Measurements from ENCODE around the gene ZCCHC14. TPM values are rescaled to one million over a fixed set of nuclear protein-coding genes. Genes with fewer than 3 reads are reported as not detected.

The ZCCHC14 gene
- total and polyA plus RNA-seq, 2 of the 13 experiments (the other 11 are each of a cell fraction or from before 2014, with no cell fraction given): 12.4 to 12.5 TPM

DNA sequence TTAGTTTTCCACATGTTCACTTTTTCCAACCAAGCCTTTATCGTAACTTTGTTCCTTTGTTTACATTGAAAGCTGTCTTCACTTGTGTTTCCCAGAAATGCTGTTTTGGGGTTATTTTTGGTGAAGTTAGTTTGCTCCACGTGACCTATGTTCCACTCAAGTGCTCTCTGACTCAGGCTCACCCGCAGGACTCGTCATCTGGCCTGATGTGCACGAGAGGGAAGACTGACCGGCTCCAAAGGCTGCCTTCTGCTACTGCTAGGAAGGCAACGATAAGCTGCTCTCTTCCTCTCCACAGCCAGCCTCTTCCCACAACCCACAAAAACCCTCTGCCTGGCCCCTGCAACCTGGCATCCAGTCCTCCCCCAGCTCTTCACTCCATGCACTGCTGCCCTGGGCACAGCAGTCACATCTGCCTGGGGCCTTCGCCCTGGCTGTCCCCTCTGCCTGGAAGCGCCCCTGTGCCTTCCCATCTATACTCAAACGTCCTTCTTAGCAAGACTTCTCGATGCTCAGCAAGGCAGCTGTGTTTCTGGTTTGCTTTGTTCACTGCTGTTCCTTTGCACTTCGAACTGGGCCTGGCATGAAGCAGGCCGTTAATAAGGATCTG is 28.0 kb downstream of the ZCCHC14 start (continued):
- TF ChIP-seq FOXC1 (CRISPR knock-in tag; IDR thresholded peaks at IDR 0.05; ENCODE audit: borderline replicate concordance): no peak
- TF ChIP-seq, protein P1, sequence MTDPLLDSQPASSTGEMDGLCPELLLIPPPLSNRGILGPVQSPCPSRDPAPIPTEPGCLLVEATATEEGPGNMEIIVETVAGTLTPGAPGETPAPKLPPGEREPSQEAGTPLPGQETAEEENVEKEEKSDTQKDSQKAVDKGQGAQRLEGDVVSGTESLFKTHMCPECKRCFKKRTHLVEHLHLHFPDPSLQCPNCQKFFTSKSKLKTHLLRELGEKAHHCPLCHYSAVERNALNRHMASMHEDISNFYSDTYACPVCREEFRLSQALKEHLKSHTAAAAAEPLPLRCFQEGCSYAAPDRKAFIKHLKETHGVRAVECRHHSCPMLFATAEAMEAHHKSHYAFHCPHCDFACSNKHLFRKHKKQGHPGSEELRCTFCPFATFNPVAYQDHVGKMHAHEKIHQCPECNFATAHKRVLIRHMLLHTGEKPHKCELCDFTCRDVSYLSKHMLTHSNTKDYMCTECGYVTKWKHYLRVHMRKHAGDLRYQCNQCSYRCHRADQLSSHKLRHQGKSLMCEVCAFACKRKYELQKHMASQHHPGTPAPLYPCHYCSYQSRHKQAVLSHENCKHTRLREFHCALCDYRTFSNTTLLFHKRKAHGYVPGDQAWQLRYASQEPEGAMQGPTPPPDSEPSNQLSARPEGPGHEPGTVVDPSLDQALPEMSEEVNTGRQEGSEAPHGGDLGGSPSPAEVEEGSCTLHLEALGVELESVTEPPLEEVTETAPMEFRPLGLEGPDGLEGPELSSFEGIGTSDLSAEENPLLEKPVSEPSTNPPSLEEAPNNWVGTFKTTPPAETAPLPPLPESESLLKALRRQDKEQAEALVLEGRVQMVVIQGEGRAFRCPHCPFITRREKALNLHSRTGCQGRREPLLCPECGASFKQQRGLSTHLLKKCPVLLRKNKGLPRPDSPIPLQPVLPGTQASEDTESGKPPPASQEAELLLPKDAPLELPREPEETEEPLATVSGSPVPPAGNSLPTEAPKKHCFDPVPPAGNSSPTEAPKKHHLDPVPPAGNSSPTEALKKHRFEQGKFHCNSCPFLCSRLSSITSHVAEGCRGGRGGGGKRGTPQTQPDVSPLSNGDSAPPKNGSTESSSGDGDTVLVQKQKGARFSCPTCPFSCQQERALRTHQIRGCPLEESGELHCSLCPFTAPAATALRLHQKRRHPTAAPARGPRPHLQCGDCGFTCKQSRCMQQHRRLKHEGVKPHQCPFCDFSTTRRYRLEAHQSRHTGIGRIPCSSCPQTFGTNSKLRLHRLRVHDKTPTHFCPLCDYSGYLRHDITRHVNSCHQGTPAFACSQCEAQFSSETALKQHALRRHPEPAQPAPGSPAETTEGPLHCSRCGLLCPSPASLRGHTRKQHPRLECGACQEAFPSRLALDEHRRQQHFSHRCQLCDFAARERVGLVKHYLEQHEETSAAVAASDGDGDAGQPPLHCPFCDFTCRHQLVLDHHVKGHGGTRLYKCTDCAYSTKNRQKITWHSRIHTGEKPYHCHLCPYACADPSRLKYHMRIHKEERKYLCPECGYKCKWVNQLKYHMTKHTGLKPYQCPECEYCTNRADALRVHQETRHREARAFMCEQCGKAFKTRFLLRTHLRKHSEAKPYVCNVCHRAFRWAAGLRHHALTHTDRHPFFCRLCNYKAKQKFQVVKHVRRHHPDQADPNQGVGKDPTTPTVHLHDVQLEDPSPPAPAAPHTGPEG (CRISPR knock-in tag; IDR thresholded peaks at IDR 0.05): no peak
- no peak for TF ChIP-seq ZNF343 (CRISPR knock-in tag; IDR thresholded peaks at IDR 0.05)
- TF ChIP-seq CHD4 (IDR thresholded peaks at IDR 0.05; ENCODE audit: borderline replicate concordance, low read length): no peak
- TF ChIP-seq FOXJ3 (CRISPR knock-in tag; IDR thresholded peaks at IDR 0.05; ENCODE audit: borderline replicate concordance): no peak
- TF ChIP-seq ZSCAN25 (CRISPR knock-in tag; IDR thresholded peaks at IDR 0.05): no peak
- no peak for TF ChIP-seq ZNF446 (CRISPR knock-in tag; IDR thresholded peaks at IDR 0.05)
- 0 out of 2 replicates have a peak, but pooled peaks have one; percentile 39 for TF ChIP-seq ERF (CRISPR knock-in tag; IDR thresholded peaks at IDR 0.05)
- TF ChIP-seq, protein P2, sequence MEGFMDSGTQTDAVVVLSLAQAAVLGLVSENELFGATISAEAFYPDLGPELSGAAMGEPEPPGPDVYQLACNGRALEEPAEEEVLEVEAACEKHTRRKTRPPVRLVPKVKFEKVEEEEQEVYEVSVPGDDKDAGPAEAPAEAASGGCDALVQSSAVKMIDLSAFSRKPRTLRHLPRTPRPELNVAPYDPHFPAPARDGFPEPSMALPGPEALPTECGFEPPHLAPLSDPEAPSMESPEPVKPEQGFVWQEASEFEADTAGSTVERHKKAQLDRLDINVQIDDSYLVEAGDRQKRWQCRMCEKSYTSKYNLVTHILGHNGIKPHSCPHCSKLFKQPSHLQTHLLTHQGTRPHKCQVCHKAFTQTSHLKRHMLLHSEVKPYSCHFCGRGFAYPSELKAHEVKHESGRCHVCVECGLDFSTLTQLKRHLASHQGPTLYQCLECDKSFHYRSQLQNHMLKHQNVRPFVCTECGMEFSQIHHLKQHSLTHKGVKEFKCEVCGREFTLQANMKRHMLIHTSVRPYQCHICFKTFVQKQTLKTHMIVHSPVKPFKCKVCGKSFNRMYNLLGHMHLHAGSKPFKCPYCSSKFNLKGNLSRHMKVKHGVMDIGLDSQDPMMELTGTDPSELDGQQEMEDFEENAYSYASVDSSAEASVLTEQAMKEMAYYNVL (CRISPR knock-in tag; IDR thresholded peaks at IDR 0.05; ENCODE audit: borderline replicate concordance): no peak
- TF ChIP-seq ZNF282 (IDR thresholded peaks at IDR 0.05; ENCODE audit: partially characterized antibody): no peak
- no peak for TF ChIP-seq KDM4B (CRISPR knock-in tag; IDR thresholded peaks at IDR 0.05)
- no peak for TF ChIP-seq ZSCAN20 (CRISPR knock-in tag; IDR thresholded peaks at IDR 0.05; ENCODE audit: borderline replicate concordance)
- no peak for TF ChIP-seq PRMT3 (CRISPR knock-in tag; IDR thresholded peaks at IDR 0.05; ENCODE audit: borderline replicate concordance, low read depth)
- TF ChIP-seq, protein P3, sequence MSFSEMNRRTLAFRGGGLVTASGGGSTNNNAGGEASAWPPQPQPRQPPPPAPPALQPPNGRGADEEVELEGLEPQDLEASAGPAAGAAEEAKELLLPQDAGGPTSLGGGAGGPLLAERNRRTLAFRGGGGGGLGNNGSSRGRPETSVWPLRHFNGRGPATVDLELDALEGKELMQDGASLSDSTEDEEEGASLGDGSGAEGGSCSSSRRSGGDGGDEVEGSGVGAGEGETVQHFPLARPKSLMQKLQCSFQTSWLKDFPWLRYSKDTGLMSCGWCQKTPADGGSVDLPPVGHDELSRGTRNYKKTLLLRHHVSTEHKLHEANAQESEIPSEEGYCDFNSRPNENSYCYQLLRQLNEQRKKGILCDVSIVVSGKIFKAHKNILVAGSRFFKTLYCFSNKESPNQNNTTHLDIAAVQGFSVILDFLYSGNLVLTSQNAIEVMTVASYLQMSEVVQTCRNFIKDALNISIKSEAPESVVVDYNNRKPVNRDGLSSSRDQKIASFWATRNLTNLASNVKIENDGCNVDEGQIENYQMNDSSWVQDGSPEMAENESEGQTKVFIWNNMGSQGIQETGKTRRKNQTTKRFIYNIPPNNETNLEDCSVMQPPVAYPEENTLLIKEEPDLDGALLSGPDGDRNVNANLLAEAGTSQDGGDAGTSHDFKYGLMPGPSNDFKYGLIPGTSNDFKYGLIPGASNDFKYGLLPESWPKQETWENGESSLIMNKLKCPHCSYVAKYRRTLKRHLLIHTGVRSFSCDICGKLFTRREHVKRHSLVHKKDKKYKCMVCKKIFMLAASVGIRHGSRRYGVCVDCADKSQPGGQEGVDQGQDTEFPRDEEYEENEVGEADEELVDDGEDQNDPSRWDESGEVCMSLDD (CRISPR knock-in tag; IDR thresholded peaks at IDR 0.05; ENCODE audit: borderline replicate concordance): no peak
- TF ChIP-seq CENPX (CRISPR knock-in tag; IDR thresholded peaks at IDR 0.05): no peak
- TF ChIP-seq NPAS2 (CRISPR knock-in tag; IDR thresholded peaks at IDR 0.05; ENCODE audit: borderline replicate concordance): no peak
- TF ChIP-seq GLI4 (CRISPR knock-in tag; IDR thresholded peaks at IDR 0.05; ENCODE audit: borderline replicate concordance): no peak
- no peak for TF ChIP-seq ZNF138 (CRISPR knock-in tag; IDR thresholded peaks at IDR 0.05; ENCODE audit: low read depth)
- no peak for TF ChIP-seq TP53 (CRISPR knock-in tag; conservative IDR thresholded peaks at IDR 0.05)
- no peak for TF ChIP-seq FOXA1 (IDR thresholded peaks at IDR 0.05)
- TF ChIP-seq FOXA1 (CRISPR knock-in tag; IDR thresholded peaks at IDR 0.05): no peak

Measured in HepG2 (cell line).